OCI-M2 (cell line): ENCODE measurements around the gene CACNA1G.

Experiments
- DNase-seq: peaks from one replicate; lab custom pipeline; 2025; ENCODE audit not compliant: unreplicated experiment; lab: John Stamatoyannopoulos, UW

Gene CACNA1G

DNA sequence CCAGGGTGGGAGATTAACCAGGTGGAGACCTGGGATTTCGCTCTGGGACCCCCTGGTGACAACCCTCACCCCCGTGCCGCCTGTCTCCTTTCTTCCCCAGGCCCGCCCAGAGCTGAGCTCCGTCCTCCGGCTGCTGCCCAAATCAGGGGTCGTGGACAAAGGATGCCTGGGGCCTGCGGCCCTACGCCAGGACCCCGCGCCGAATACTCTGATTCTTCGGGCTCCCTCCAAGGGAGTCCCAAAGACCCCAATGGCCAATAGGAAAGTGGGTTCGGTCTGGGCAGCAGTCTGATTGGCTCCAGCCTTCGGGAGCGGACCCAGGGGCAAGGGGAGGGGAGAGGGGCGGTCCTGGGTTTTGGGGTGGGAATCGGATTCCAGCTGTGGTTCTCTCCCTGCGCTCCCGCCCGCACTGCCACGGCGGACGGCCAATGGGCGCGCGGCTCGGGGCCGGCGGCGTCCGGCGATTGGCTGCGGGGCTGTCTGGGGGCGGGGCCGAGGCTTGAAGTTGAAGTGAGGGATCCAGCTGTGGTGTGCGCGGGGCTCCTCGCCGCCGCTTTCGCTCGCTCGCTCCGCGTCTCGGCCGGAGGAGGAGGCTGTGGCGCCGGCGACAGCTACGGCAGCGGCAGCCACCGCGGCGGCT lies at the start of gene CACNA1G:
Gene CACNA1G, plus strand, starts transcription at position 531 of the 640 bp plus-strand sequence. CDS start 745 bp downstream, outside the sequence.
- DNase-seq, result no peak

DNA sequence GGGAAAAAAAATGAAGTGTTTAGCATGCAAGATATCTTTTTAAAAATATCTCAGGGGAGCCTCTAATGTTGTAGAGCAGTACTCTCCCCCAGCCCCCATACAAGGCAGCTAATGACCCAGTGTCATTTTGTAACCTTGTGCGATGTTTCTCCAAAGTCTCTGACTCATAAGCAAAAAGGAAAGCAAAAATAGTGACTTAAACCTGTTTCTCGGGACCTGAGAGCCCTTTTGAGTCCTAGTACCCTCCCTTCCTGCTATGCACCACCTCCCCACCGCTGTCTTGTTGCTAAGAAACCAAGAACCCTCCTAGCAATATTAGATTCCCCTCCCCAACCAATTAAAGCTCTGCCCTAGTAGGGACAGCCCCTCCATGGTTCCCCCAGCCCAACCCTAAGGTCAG lies 49.5 kb upstream of the CACNA1G start:
- no peak for DNase-seq

DNA sequence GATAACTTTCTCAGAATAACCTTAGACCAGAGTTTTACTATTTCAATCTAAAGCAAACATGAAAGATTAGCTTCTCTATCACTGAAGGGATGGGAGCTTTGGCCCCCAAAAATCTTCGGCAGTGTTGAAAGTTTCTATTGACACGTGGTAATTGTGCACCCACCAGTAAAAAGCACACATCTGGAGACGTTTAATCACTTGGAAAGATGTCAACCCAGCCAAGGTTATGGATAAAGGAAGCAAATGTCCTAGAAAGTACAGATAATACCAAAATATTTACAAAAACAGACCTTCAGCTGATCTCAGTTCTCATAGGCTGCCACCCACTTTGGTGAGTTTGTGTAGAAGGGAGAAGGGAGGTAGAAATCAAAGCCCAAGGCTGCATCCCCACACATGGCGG lies 47.0 kb upstream of the CACNA1G start:
- DNase-seq, result no peak

- no peak for DNase-seq
These were observed 46.1 kb upstream of the CACNA1G start for GRCh38 chr17:50514388-50514787.

GRCh38 chr17:50514936-50515702 lies 45.4 kb upstream of the CACNA1G start:
- no peak for DNase-seq

DNA sequence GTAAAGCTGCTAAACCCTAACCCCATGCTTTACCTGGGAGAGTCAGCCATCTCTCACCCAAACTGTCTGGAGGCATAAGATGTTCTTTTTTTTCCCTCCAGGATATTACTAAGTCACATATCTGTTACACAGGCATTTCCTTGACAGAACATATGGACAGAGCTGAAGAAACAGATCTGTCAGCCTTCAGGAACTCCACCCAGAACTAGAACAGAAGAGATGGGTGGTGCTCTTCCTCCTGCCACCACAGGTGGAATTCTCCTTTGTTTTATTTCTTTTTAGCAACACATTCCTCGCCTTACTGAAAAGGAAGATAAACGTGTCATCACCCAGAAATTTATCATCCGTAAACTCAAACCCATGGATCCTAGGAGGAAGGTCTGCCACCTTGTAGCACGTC lies 43.5 kb upstream of the CACNA1G start:
- no peak for DNase-seq

- no peak for DNase-seq
These were observed 42.8 kb upstream of the CACNA1G start for GRCh38 chr17:50517504-50518383.

DNA sequence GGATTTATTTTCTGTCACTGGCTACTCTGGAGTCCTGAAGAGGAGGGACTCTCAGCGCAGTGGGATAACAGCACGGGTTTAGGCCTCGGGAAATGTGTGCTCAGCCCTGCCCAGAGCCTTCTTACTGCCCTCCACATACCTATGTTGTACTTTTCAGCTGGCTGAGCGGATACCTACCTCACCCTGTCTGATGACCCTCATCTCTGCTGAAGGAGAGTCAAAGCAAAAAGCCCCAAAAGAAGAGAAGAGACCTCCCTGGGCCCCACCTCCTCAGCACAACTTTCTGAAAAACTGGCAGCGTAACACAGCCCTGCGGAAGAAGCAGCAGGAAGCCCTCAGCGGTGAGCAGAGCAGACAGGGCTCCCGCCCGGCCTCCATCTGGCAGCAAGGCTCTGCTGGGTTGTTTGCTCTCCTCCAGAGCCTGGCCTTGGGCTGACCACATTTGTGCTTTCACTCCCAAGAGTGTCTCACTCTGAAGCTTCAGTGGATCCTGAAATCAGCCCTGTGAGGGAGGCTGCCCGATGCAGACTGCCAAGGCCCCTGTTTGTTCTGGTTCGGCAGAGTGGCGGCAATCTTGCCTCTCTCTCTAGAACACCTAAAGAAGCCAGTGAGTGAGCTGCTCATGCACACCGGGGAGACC lies 42.0 kb upstream of the CACNA1G start:
- no peak for DNase-seq

DNA sequence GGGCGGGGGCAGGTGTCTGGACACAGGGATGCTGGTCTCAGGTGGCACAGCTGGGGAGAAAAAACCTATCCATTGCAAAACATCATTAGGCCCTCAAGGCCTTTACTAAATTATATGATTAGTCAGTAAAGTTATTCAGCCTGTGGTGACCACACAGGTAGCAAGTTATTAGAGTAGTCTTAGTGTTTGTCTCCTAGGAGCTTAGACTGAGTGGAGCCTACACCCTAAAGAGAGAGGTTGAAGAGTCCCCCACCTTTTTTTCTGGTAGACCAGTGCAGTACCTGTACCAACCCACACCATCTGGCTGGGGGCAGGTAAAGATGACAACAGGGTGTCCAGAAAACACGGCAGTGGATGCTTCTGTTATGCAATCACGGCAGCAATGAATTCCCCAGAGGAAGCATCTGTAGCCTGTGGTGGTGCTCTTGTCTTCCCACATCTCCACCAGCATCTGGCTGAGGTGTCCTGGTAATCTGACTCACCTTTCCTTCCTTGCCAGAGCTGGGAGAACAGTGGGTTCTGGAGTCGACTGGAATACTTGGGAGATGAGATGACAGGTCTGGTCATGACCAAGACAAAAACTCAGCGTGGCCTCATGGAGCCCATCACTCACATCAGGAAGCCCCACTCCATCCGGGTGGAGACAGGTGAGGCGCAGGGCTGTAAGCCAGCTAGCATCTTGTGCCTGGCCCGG lies 41.2 kb upstream of the CACNA1G start:
- no peak for DNase-seq

DNA sequence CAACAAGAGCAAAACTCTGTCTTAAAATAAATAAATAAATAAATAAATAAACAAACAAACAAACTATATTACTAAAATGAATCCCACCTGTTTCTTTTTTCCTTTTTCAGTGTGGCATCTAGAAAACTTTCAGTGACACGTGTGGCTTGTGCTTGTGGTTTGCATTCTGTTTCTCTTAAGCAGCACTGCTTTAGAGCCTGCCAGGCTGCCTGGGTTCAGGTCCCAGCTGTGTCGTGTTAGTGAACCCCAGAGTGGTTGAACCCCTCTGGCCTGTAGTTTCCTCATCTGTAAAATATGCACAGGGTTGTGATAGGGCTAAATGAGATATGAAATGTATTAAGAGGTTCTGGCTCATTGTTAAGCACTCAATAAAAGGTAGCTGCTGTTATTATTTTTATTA lies 40.0 kb upstream of the CACNA1G start:
- DNase-seq, result no peak

DNA sequence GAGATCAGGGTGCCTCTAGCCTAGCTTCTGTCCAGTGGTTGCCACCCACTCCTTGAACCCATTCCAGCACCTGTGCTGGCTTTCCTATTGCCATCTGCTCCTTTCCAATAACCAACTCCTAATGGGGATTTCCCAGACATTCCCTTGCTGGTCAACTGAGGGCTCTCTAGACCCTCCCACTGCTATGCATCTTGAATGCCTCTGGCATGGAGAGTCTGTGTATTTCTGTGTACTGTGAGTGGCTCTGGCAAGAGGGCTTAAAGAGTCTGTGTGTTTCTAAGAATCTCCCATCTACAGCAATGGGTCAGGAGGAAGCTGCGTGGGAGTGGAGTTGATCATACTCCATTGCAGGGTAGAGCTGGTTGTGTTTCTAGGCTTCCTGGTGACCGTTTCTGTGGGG lies 39.0 kb upstream of the CACNA1G start:
- DNase-seq, result no peak

- no peak for DNase-seq
These were observed 37.7 kb upstream of the CACNA1G start for GRCh38 chr17:50522766-50523165.

GRCh38 chr17:50523208-50523607 lies 37.3 kb upstream of the CACNA1G start:
- DNase-seq, result no peak

DNA sequence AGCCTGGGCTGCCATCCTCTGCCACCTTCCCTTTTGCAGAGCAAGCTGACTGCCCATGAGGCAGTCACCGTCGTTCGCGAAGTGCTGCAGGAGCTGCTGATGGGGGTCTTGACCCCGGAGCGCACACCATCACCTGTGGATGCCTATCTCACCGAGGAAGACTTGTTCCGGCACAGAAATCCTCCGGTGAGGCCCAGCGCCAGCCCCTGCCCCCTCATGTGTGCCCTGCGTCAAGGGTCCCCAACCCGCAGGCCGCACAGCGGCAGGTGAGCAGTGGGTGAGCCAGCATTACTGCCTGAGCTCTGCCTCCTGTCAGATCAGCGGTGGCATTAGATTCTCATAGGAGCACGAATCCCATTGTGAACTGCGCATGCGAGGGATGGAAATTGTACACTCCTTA lies 35.7 kb upstream of the CACNA1G start:
- no peak for DNase-seq

DNA sequence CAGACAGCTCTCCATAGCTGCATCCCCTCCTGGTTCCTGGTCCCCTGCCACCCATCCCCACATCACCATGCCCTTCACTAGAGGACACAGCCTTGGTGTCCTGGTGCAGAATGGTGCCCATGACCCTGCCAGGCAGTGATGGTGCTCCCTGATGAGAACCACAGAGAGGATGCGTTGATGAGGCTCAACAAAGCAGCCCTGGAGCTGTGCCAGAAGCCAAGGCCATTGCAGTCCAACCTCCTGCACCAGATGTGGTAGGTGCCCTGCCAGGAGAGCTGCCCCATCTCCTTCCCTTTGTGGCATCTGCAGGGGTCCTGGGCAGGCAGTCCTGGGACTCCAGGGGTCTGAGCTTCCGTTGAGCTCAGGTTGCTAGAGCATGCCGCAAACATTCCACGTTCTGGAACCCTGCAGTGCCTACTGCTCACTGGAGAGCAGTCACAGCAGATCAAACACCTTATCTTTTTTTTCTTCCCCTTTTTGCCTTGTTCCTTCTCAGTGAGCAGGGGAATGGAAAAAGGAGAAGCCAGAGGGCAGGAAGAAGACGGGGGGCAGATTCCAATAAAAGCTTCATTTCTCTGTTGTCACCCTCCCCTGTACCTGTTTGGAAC lies 33.3 kb upstream of the CACNA1G start:
- no peak for DNase-seq

- DNase-seq, result no peak
These were observed 32.5 kb upstream of the CACNA1G start for GRCh38 chr17:50527949-50528474.

DNA sequence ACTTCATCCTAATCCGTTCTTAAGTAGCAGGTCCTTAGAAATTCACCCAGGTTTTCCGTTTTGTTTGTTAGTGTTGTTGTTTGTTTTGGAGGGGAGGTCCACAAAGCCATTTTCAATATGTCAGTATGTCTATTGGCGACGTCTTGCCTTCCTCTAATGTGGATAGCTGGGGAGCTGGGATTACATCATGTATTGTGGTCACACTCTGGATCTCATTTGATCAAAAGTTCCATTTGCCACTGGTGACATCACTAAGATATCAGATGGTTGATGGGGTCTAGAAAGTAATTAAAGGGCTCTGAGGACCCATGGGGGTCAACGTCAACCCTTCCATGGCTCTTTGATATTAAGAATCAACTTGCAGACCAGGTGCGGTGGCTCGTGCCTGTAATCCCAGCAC lies 30.7 kb upstream of the CACNA1G start:
- no peak for DNase-seq

GRCh38 chr17:50531428-50532025 lies 29.0 kb upstream of the CACNA1G start:
- no peak for DNase-seq

DNA sequence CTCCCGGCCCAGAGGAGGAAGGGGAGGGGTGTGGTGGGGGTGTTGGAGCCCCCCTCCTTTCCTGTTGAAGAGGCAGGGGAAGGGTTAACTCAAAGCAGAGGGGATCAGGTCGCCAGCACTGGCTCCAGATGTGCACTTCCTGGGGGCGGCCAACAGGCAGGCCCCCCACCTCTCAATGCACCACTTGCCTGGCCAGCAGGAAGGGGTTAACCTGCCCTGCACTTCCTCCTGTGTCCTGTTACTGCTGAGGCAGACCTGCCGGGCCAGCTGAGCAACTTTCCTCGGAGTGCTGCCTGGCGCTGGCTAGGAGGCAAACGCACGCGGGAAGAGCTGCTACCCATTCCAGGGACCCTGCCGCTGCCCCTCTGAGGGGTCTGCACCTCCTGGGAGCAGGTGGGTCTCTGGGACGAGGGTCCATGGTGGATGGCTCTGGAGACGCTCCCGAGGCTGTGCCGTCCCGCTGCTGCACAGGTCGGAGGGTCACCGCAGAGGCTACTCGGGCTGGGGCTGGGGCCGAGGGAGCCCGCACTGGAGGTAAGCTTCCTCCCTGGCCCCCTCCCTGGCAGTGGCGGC lies 28.0 kb upstream of the CACNA1G start, which contains the start of gene EPN3:
Gene EPN3, plus strand, starts transcription at position 284 of the 573 bp plus-strand sequence. CDS start 3,822 bp downstream, outside the sequence.
- no peak for DNase-seq
